Activated naive CD8-positive, alpha-beta T cell treated with anti-CD3 and anti-CD28 coated beads for 36 hours (primary cell): ENCODE data around the gene MNS1. TPM values are rescaled to one million over a fixed set of nuclear protein-coding genes. Genes with fewer than 3 reads are reported as not detected.

Experiments
- DNase-seq: peaks from one replicate; pipeline ENCODE4 v3.0.0; 2021
- H3K27ac Mint-ChIP-seq: one replicate; pipeline ENCODE4 v1.8.0; 2022; ENCODE audit warnings: mild to moderate bottlenecking, moderate library complexity, mixed read lengths
- H3K27me3 Mint-ChIP-seq: one replicate; pipeline ENCODE4 v1.8.0; 2022; ENCODE audit warnings: mild to moderate bottlenecking, mixed read lengths
- H3K36me3 Mint-ChIP-seq: one replicate; pipeline ENCODE4 v1.8.0; 2021; ENCODE audit warnings: mild to moderate bottlenecking, mixed read lengths
- H3K4me1 Mint-ChIP-seq: one replicate; pipeline ENCODE4 v1.8.0; 2021; ENCODE audit warnings: mixed read lengths
- H3K4me3 Mint-ChIP-seq: one replicate; pipeline ENCODE4 v1.8.0; 2022; ENCODE audit warnings: mild to moderate bottlenecking, moderate library complexity, mixed read lengths
- H3K9me3 Mint-ChIP-seq: one replicate; pipeline ENCODE4 v1.8.0; 2022; ENCODE audit warnings: mixed read lengths
- total RNA-seq, 2 experiments: library from RNA; stranded (reverse); gene quantifications; one replicate each; pipeline ENCODE4 v1.2.3, GENCODE V29; 2021

MNS1 gene
- total RNA-seq, 2 experiments from 2014 or later, result 0.70 to 1.4 TPM

DNA sequence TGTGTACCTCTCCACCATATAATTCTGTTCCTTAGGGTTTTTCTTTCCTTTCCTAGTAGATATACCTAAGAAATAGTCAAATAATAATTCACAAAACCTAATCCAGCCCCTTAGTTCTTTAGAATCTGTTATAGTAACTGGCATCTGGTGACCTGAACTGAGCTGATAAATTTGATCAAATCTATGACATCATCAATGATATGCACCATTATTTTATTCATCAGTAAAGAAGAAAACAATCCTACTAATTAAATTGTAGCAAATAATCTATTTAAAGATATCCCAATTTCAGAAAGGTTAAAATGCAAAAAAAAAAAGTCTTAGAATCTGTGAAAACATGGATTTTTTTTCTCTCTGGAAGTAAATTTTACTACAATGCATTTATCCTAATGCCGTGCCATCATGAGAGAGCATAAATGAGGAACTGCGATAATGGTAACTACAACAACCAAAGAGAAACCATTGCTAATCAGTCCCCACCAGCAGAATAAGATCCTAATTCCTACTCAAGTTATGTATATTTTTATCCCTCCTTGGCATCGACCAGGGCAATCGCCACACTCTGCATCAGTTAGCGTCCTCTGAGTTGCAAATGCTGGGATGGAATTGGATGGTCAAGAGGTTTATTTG lies 6.6 kb upstream of the MNS1 start:
- no peak overlapping the region for H3K4me3 Mint-ChIP-seq
- H3K27ac Mint-ChIP-seq, result no peak overlapping the region
- H3K27me3 Mint-ChIP-seq, result no peaks in the 10 kb centered on the region
- H3K4me1 Mint-ChIP-seq, result peaks cover 12% of the 10 kb centered on the region
- DNase-seq, result no peak
- no peaks in the 10 kb centered on the region for H3K9me3 Mint-ChIP-seq
- H3K36me3 Mint-ChIP-seq, result peaks cover 1% of the 10 kb centered on the region

DNA sequence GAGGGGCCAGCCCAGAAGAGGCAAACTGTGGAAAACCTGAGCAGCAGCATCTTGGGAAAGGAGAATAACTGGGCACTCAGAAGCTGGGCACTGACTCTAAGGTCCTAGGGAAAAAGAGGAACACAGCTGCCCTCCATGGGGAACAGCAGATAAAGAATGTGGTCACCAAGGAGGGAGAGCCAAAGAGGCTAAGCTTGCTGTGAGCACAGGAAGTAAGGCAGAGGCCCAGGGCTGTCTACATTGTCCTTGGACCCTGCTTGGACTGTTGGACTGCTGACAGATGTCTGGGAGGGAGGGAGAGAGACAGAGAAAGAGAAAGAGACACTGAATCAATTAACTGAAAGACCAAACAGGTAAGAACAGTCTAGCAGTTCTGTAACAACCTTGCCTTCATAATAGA lies 4.5 kb upstream of the MNS1 start:
- Mint-ChIP-seq H3K4me3 (no peak overlapping the region), H3K4me1 (peaks cover 20% of the 10 kb centered on the region), H3K9me3 (no peaks in the 10 kb centered on the region), H3K27ac (no peak overlapping the region), H3K36me3 (peaks cover 1% of the 10 kb centered on the region), H3K27me3 (peaks cover 13% of the 10 kb centered on the region)
- DNase-seq, result no peak

DNA sequence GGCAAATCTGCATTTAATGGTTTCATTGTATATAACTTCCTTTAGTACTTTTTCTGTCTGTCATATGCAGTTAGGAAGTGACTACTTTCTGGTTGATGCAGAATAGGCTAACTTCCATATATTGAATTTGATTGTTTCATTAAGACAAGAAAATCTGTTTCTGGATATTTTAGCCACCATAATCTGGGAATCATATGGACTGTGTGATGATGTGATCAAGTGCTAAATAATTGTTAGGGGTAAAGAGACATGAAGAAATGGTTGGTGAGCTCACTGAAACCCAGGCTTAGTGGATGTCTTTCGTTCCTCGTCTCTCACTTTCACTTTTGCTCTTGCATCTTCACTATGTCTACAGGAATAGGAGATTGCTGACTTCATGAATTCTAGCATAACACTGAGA lies 3.5 kb upstream of the MNS1 start:
- Mint-ChIP-seq H3K27ac (peak overlapping the region; percentile 61), H3K9me3 (no peaks in the 10 kb centered on the region), H3K4me1 (peaks cover 23% of the 10 kb centered on the region), H3K27me3 (peaks cover 23% of the 10 kb centered on the region), H3K4me3 (peak overlapping the region; percentile 66), H3K36me3 (peaks cover 1% of the 10 kb centered on the region)
- no peak for DNase-seq

DNA sequence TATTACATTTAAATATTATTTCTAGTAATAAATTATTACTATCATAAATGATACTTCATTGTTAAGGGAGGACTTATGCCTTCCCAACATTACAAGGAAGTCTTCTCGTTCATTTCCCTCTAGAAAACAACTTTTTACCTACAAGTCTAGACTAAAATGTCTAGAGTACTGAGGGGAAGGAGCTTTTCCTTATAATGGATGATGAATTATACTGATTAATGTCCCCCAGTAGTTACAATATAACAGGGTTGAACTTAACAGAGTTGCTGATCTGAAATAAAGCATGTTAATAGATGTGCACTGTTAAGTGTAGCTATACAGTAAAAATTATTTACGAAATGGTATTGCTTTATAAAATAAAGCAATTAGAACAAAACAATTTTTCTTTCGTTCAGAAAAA lies 2.7 kb upstream of the MNS1 start:
- H3K9me3 Mint-ChIP-seq, result no peaks in the 10 kb centered on the region
- no peak for DNase-seq
- peaks cover 1% of the 10 kb centered on the region for H3K36me3 Mint-ChIP-seq
- peaks cover 23% of the 10 kb centered on the region for H3K4me1 Mint-ChIP-seq
- H3K27me3 Mint-ChIP-seq, result peaks cover 26% of the 10 kb centered on the region
- no peak overlapping the region for H3K27ac Mint-ChIP-seq
- no peak overlapping the region for H3K4me3 Mint-ChIP-seq

DNA sequence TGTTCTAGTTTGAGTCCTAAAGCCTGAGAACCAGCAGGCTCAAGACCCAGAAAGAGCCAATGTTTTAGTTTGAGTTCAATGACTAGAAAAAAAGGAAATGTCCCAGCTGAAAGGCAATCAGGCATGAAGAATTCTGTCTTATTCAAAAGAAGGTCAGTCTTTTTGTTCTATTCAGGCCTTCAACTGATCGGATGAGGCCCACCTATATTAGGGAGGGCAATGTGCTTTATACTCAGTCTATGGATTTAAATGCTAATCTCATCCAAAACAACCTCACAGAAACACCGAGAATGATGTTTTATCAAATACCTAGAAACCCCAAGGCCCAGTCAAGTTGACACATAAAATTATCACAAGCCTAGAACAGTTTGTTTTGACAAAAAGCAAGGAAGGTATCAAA lies 4.0 kb downstream of the MNS1 start:
- H3K9me3 Mint-ChIP-seq, result peaks cover 7% of the 10 kb centered on the region
- peaks cover 43% of the 10 kb centered on the region for H3K27me3 Mint-ChIP-seq
- peaks cover 10% of the 10 kb centered on the region for H3K4me1 Mint-ChIP-seq
- no peak overlapping the region for H3K4me3 Mint-ChIP-seq
- no peaks in the 10 kb centered on the region for H3K36me3 Mint-ChIP-seq
- no peak overlapping the region for H3K27ac Mint-ChIP-seq
- DNase-seq, result no peak

DNA sequence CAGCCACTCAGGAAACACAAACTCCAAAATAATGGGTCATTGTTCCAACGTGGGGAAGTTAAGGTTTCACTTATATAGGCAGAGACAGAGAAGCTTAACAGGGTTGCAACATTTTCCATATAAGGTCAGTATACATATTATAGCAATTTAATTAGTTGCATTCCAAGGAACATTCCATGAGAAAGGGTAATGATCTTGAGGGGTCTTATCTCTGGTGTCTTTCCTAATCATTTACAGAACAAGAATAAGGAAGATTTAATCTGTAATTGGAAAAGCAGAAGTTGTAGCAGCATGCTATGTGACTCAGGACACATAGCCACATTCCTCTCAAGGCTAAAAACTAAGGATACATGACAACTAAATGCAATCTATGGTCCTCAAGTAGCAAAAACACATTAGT lies 4.9 kb downstream of the MNS1 start:
- Mint-ChIP-seq H3K36me3 (no peaks in the 10 kb centered on the region), H3K27me3 (peaks cover 38% of the 10 kb centered on the region), H3K27ac (no peak overlapping the region), H3K9me3 (peaks cover 7% of the 10 kb centered on the region), H3K4me3 (no peak overlapping the region), H3K4me1 (peaks cover 9% of the 10 kb centered on the region)
- DNase-seq, result no peak

DNA sequence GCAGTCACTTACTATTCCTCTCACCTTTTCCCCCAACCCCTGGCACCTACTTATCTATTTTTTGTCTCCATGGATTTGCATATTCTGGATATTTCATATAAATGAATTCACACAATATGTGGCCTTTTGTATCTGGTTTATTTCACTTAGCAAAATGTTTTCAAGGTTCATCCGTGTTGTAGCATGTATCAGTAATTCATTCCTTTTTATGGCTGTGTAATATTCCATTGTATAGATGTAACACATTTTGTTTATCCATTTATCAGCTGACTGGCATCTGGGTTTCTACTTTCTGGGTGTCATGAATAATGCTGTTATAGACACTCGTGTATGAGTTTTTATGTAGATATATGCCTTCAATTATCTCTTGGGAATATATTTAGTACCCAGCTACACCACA lies 5.8 kb downstream of the MNS1 start:
- no peak overlapping the region for H3K27ac Mint-ChIP-seq
- no peak overlapping the region for H3K4me3 Mint-ChIP-seq
- no peak for DNase-seq
- peaks cover 7% of the 10 kb centered on the region for H3K9me3 Mint-ChIP-seq
- H3K27me3 Mint-ChIP-seq, result peaks cover 29% of the 10 kb centered on the region
- peaks cover 2% of the 10 kb centered on the region for H3K4me1 Mint-ChIP-seq
- no peaks in the 10 kb centered on the region for H3K36me3 Mint-ChIP-seq

DNA sequence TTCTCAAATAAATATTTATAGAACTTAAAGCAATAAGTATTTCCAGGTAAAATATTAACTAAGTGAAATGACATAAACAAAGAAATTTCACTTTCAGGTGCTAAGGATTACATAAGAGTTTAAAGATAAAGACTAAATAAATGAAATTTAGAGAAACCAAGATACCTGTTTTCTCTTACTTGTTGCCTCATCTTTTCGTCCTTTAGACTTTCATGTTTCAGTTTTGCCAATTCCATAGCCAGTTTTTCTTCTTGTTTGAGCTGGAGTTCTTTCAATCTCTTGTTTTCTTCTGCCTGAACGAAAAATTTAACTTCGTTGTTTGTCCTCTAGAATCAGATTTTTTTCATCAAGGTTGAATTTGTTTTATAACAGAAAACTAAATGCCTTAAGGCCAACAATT lies 8.7 kb downstream of the MNS1 start:
- Mint-ChIP-seq H3K4me1 (no peaks in the 10 kb centered on the region), H3K36me3 (no peaks in the 10 kb centered on the region), H3K4me3 (no peak overlapping the region), H3K27me3 (peaks cover 9% of the 10 kb centered on the region), H3K9me3 (peaks cover 7% of the 10 kb centered on the region), H3K27ac (no peak overlapping the region)
- DNase-seq, result no peak

DNA sequence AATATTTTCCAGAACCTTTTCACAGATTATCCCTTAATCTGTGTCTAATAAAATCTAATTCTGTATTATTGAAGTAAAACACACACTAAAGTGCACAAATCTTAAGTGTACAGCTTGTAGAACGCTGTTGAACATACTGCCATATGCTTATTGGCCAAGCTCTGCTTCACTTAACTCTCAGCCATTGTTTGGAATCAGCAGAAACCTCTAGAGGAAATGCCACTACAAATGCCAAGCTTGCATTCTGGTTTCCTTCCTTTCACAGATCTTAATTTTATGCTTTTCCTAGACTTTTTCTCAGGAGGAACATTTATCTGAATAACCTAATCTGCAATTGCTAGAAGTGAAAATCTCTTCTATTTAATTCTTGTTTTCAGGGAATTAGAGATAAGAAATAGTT lies 10.1 kb downstream of the MNS1 start:
- Mint-ChIP-seq H3K4me3 (no peak overlapping the region), H3K4me1 (no peaks in the 10 kb centered on the region), H3K27ac (no peak overlapping the region), H3K27me3 (peaks cover 14% of the 10 kb centered on the region), H3K9me3 (peaks cover 7% of the 10 kb centered on the region), H3K36me3 (no peaks in the 10 kb centered on the region)
- DNase-seq, result no peak

DNA sequence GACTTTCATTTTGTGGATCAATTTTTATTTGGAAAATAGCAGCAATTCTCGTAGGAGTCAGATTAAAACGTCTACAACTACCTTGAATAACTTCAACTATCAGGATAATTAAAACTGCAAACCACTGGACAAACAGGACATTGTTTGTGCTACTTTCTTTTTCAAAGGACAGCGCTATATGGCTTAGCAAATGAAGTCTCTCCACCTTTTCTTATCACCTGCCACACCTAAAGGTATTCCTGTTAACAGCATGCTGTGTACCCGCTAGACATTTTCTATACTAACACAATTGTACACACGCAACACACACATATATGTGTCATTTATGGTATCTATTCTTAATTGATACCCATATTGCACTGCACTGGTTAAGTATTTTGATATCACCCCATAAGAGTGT lies 19.2 kb downstream of the MNS1 start:
- DNase-seq, result no peak
- no peak overlapping the region for H3K27ac Mint-ChIP-seq
- no peaks in the 10 kb centered on the region for H3K36me3 Mint-ChIP-seq
- H3K4me3 Mint-ChIP-seq, result no peak overlapping the region
- no peaks in the 10 kb centered on the region for H3K9me3 Mint-ChIP-seq
- no peaks in the 10 kb centered on the region for H3K4me1 Mint-ChIP-seq
- peaks cover 4% of the 10 kb centered on the region for H3K27me3 Mint-ChIP-seq

DNA sequence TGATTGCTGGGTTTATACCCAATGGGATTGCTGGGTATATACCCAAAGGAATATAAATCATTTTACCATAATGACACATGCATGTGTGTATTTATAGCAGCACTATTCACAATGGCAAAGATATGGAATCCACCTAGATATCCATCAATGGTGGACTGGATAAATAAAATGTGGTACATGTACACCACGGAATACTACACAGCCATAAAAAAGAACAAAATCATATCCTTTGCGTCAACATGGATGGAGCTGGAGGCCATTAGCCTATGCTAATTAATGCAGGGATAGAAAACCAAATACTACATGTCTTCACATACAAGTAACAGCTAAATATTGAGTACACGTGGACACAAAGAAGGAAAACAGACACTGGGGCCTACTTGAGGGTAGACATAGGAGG lies 22.6 kb downstream of the MNS1 start:
- no peak overlapping the region for H3K4me3 Mint-ChIP-seq
- H3K36me3 Mint-ChIP-seq, result no peaks in the 10 kb centered on the region
- H3K4me1 Mint-ChIP-seq, result no peaks in the 10 kb centered on the region
- DNase-seq, result no peak
- peaks cover 6% of the 10 kb centered on the region for H3K27me3 Mint-ChIP-seq
- no peak overlapping the region for H3K27ac Mint-ChIP-seq
- H3K9me3 Mint-ChIP-seq, result peaks cover 3% of the 10 kb centered on the region

DNA sequence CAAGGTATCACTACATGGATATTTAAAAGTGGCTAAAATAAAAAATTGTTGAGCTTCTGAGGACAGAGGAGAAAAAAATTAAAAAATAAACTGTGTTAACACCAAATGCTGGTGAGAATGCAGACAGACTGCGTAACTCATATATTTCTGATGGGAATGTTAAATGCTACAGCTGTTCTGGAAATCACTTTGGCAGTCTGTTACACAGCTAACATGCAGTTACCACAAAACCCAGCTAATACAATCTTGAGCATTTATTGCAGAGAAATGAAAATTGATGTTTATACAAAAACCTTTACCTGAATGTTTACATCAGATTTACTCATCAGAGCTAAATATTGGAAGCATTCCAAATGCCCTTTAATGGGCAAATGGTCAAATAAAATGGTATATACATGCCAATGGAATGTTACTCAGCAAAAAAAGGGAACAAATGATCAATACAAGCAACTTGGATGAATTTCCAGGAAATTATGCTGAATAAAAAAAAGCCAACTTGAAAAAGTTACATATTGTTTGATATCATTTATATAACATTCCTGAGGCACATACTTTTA lies 24.6 kb downstream of the MNS1 start:
- peaks cover 11% of the 10 kb centered on the region for H3K27me3 Mint-ChIP-seq
- no peaks in the 10 kb centered on the region for H3K4me1 Mint-ChIP-seq
- no peak overlapping the region for H3K27ac Mint-ChIP-seq
- DNase-seq, result no peak
- H3K36me3 Mint-ChIP-seq, result no peaks in the 10 kb centered on the region
- peaks cover 6% of the 10 kb centered on the region for H3K9me3 Mint-ChIP-seq
- no peak overlapping the region for H3K4me3 Mint-ChIP-seq

DNA sequence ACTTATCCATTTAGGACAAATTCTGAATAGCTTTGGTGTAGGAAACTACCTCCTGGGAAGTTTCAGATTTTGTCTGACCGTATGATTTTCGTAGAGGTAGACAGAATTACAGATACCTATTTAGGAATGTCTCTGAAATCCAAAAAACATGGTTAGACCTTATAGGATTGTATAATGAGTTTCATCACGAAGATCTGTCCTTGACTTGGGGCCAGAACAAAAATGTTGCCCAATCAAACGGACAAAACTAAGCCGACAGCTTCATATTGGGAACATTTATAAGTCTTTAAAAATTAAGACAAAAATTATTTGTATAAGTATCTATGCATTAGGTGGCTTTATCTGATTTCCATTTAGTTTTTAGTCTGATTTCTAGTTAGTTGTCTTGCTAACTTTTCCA lies 32.6 kb downstream of the MNS1 start:
- H3K27me3 Mint-ChIP-seq, result peaks cover 7% of the 10 kb centered on the region
- peaks cover 3% of the 10 kb centered on the region for H3K9me3 Mint-ChIP-seq
- DNase-seq, result no peak
- H3K4me3 Mint-ChIP-seq, result no peak overlapping the region
- H3K4me1 Mint-ChIP-seq, result no peaks in the 10 kb centered on the region
- H3K27ac Mint-ChIP-seq, result no peak overlapping the region
- no peaks in the 10 kb centered on the region for H3K36me3 Mint-ChIP-seq

DNA sequence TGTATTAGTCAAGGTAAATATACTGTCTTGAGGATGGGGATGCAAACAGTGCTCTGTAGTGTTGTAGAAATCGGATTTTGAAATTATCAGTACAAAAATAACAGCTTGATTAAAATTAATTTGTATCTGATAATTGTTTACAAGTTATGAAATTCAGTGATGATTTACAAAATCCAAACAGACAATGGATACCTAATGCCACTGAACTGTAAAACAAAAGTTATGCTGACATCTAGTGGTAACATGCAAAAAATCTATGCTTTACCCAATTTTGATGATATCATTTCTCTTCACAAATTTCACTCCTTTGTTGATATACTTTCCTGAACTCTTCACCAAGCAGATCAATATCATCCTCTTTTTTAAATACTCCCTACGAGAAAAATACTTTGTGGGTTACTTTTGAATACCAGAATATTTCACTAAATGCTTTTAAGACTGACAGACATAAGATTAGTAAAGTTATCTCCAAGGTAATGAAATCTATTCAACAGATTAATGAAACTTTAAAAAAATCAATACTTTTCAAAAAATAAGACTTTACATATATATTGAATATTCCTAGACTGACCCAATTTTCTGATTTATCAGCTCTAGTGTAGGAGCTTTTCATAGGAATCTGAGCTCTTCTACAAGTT lies 36.0 kb downstream of the MNS1 start:
- peaks cover 12% of the 10 kb centered on the region for H3K36me3 Mint-ChIP-seq
- H3K4me3 Mint-ChIP-seq, result no peak overlapping the region
- H3K27me3 Mint-ChIP-seq, result peaks cover 4% of the 10 kb centered on the region
- peaks cover 5% of the 10 kb centered on the region for H3K9me3 Mint-ChIP-seq
- H3K27ac Mint-ChIP-seq, result no peak overlapping the region
- DNase-seq, result no peak
- peaks cover 2% of the 10 kb centered on the region for H3K4me1 Mint-ChIP-seq

DNA sequence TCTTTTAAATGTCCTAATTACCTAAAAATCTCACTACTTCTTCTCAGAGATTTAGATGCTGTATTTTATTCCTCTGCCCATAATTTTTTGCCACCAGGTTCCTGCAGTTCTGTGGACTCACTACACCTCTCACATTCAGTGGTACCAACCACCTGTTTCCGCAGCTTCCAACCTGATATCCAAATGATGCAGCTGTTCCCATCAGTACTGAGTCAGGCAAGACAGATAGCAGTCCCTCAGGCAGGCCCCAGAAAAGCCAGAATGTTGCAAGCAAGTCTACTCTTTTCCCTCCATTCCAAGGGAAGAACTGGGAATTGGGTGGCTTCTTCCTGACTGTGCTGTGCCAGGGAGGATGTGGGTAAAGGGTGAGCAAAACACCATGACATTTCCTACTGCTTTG lies 39.0 kb downstream of the MNS1 start:
- no peak overlapping the region for H3K27ac Mint-ChIP-seq
- H3K4me1 Mint-ChIP-seq, result peaks cover 2% of the 10 kb centered on the region
- peaks cover 14% of the 10 kb centered on the region for H3K36me3 Mint-ChIP-seq
- no peak for DNase-seq
- peaks cover 4% of the 10 kb centered on the region for H3K27me3 Mint-ChIP-seq
- H3K4me3 Mint-ChIP-seq, result no peak overlapping the region
- H3K9me3 Mint-ChIP-seq, result peaks cover 5% of the 10 kb centered on the region

DNA sequence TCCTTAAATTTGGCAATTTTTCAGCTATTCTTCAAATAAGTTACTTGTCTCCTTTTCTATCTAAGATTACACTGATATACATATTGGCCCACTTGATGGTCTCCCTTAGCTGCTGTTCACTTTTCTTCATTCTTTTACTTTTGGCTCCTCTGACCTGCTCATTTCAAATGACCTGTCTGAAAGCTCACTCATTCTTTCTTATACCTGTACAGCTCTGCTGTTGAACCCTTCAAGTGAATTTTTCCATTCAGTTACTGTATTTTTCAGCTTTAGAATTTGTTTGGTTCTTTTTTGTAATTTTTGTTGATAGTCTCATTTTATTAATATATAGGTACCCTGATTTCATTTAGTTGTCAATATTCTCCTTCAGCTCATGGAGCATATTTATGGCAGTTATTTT lies 39.7 kb downstream of the MNS1 start:
- DNase-seq, result no peak
- H3K4me1 Mint-ChIP-seq, result peaks cover 2% of the 10 kb centered on the region
- H3K27ac Mint-ChIP-seq, result no peak overlapping the region
- peaks cover 5% of the 10 kb centered on the region for H3K9me3 Mint-ChIP-seq
- H3K36me3 Mint-ChIP-seq, result peaks cover 14% of the 10 kb centered on the region
- H3K4me3 Mint-ChIP-seq, result no peak overlapping the region
- H3K27me3 Mint-ChIP-seq, result peaks cover 4% of the 10 kb centered on the region
